Left hindlimb (tissue), 1 donor: Measurements from ENCODE around the gene EPHB1.

ENCODE experiments used
- DNase-seq: peaks from one replicate; pipeline ENCODE4 v3.0.0-alpha.2; 2018

The EPHB1 gene

GRCh38 chr3:134918441-134918840 lies 123.4 kb downstream of the EPHB1 start:
- DNase-seq = no peak

GRCh38 chr3:134922101-134922500 lies 127.0 kb downstream of the EPHB1 start:
- DNase-seq = no peak

GRCh38 chr3:134922866-134923265 lies 127.8 kb downstream of the EPHB1 start:
- DNase-seq = no peak

- DNase-seq = no peak
Observed at GRCh38 chr3:134923286-134923685, 128.2 kb downstream of the EPHB1 start.

- no peak for DNase-seq
Observed at GRCh38 chr3:134927599-134927998, 132.5 kb downstream of the EPHB1 start.

DNA sequence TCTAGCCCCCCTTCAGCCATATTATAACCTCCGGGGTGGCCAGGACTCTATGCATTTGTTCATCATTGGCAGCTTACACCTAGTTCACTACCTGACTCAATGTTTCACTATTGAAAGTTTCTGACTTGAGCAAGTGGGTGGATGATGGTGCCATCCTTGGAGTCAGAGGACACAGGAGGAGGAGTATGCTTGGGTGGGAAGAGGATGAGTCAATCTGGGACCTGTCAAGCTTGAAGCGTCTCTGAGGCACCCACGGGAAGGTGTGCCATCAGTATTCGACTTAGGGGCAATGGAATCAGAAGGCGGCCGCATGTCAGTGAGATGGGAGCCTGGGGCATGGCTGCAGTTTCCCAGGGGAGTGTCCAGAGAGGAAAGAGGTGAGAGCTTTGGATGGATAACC lies 133.3 kb downstream of the EPHB1 start:
- DNase-seq = no peak

DNA sequence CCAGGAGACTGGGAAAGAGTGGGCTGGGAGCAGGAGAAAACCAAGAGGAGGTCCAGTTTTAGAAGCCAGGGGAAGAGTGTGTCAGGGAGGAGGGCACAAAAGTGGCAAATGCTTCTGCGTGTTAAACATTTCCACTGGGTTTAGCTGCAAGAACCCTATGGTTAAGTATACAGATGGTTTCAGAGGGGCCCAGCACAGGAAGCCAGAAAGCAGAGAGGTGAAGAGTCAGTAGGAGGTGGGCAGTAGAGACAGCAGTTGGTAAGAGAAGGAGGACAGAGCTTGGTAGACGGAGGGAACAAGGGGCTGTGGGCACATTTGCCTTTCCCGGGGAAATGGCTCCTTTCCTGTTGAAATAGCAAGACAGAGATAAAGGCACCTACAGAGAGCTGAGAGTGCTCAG lies 133.8 kb downstream of the EPHB1 start:
- DNase-seq = no peak

DNA sequence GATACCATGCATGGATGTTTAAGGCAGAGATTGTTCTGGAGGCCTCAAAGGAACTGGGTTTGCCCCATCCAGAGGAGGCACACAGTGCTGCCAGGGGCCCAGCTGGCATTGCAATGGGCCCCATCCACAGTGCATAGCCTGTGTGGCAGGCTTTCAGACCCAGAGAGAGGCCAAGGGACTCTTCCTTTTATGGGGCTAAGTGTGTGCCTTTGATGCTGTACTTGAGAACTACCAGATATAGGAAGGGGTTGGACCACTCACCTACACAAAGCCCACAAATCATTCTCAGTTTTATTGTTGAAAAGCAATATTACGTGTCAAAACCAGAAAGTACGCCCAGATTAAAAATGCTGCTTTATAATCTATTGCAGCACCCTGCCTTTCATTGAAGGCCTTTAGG lies 134.9 kb downstream of the EPHB1 start:
- DNase-seq = no peak

DNA sequence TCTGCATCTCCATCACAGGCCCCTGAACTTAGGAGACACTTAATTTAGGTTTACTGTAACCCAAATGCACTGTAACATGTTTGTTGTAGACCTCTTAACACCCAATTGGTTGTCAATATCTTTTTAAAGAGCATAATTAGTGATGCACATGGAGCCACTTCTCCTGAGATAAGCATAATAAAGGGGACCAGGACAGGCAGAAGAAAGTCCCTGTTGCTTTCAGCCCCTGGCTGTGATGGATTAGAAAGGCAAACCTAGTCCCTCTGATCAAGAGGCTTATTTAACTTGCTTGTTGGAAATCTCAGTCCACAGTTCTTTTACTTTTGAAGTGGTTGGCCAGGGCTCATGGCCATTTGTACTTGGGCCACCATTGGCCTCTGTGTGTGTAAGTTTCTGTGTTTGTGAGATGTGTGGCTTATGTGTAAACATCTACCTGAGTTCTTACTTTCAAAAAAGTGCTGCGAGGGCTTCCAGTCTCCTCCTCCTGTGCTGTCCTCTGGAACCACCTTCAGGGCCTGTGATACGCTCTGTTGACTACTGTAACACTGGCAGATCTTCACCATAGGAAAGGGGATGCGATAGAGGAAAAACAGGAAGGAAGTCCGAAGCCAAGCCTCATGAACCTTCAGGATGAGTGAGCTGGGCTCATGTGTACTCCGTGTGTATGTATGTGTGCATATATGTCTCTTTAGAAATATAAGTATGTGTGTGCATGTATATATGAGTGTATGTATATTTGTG lies 136.2 kb downstream of the EPHB1 start:
- no peak for DNase-seq

- DNase-seq = no peak
Observed at GRCh38 chr3:134932035-134932434, 137.0 kb downstream of the EPHB1 start.

DNA sequence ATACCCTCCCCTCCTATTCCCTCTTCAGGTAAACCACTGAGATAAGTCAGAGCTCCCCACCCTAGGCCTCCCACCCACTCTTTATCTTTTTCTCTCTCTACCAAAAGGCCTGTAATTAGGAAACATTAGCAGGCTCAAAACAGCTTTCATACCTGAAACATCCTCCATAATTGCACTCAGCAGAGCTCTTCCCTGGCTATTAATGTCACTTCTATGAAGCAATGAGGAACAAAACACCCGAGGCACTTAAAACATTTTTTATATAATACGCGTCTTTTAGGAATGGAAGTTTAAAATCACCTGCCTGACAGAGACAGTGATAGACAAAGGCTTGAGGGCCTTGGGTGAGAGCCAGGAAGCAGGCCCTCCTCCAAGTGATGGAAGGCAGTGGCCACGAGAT lies 138.9 kb downstream of the EPHB1 start:
- no peak for DNase-seq

DNA sequence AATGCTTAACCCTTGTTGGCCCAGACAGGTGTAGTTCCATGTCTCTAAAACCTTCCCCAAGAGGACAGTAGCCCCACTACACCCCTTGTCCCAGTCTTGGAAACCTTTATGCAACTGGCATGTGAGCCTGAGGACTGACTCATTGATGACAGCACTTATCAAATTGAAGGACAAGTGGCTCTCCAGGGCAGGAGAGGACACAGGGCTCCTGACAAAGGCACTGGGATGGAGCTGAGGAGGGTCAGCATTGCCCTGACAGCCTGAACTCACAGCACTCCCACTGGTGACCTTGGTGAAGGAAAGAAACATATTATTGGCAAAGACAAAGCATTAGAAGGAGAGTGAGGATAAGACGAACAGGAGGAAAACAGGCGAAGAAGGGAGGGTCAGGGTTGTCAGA lies 139.9 kb downstream of the EPHB1 start:
- DNase-seq = no peak

- no peak for DNase-seq
Observed at GRCh38 chr3:134937256-134938028, 142.4 kb downstream of the EPHB1 start.

- no peak for DNase-seq
Observed at GRCh38 chr3:134938029-134938525, 143.0 kb downstream of the EPHB1 start.

DNA sequence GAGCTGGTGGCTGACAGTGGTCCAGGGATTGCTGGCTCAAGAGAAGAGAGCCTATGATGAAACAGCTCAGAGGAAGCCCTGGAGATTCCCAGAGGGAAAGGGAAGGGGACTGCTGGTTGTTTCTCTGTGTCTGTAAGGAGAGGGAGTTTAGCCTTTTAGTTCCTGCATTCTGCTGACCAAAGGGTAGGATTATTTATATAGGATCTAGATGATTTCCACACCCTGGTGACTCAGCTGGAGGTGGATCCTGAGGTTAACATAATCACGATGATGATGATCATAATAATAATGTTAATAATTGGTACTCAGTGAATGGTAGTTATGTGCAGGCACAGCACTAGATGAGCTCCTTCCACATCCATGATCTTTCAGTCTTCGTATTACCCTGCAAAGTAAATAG lies 144.9 kb downstream of the EPHB1 start:
- no peak for DNase-seq

DNA sequence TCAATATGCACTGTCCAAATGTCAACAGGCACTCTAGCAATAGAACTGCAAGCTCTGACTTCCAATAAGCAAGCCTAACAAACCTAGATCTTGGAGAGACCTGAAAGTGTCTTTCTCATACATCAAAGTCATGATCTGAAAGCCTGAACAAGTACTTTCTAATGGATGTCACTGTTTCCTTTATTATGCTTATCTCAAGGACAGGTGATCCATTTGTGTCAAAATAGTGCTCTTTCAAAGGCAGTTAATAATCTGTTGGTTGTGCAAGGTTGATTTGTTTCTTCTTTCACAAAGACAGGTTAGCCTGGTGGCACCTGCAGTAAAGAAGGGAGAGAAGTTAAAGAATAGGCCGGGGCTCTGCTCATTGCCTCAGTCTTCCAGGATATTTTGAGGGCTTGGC lies 146.8 kb downstream of the EPHB1 start:
- no peak for DNase-seq

DNA sequence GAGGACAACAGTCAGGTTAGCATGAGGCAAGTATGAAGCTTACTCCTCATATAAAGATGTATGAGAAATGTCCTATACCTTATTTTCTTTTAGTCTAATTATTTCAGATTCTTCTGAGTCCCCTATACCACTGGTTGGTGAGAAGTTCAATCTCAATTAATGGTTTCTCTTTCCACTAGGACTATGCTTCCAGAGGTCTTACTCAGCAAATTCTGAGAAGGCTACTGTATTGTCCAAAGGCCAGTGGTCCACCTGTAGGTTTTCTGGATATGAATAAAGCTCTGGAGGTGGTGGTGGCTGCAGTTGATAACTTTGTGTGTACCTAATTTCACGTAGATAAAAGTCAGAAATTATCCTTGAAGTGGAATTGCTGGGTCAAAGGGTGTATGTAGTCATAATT lies 149.4 kb downstream of the EPHB1 start:
- no peak for DNase-seq

GRCh38 chr3:134949150-134949549 lies 154.1 kb downstream of the EPHB1 start:
- no peak for DNase-seq

DNA sequence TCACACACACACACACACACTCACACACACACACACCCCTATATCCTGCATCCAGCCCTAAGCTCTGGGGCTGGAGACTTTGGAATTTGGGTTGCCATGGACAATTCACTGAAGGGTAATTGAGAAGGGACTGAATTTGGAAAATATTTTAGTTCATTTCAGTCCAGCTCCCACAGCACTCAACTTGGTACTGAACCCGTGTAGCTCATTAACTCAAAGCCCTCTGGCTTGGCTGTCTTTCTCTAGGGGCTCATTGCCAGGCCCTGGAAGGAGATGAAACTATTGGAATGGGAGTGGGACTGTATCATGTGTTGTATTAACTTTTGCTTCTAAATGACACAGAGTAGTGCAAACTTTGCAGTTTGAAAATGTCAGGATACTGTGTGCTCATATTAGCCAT lies 157.3 kb downstream of the EPHB1 start:
- DNase-seq = no peak

GRCh38 chr3:134955874-134956273 lies 160.8 kb downstream of the EPHB1 start:
- DNase-seq = no peak

DNA sequence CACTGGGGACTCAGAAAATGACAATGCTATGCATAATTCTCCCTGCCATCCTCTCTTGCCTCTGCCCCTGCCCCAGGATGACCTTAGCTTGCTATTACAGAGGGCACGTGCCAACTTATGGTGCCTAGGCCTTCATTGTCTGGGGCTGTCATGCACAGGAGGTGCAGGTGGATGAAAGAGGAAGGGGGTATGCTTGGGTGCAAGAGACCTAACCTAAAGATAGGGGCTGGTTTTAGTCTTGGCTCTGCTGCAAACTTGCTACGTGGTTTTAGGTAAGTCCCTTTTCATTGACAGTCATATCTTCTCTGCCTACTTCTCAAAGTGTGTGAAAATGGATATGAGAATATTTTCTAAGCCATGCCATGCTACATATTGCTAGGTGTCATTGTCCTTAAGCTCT lies 161.3 kb downstream of the EPHB1 start:
- no peak for DNase-seq

DNA sequence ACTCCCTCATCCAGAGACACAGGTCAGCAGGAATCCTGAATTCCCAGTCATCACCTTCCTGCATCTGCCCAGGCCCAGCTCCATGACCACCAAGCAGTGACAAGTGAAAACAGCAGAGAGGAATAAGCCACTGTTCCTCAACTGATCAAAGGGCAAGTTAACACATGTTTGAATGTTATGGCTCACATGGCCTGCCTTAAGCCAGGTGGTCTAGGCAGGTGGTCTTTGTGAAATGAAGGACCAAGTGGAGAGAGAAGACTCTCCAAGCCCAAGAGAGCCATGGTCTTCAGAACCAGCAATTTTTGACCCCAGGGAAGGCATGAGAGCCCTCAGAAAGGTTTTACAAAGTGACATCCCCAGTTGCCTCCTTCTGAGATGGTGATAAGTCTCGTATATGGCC lies 161.8 kb downstream of the EPHB1 start:
- DNase-seq = no peak

- no peak for DNase-seq
Observed at GRCh38 chr3:134959516-134959915, 164.5 kb downstream of the EPHB1 start.

GRCh38 chr3:134964226-134964625 lies 169.2 kb downstream of the EPHB1 start:
- no peak for DNase-seq
